ENCODE results near the gene PARS2.

The PARS2 gene

GRCh38 chr1:54792686-54793282, 28.5 kb upstream of the PARS2 start:
- no peak overlapping the region for H3K4me3 ChIP-seq (ENCODE audit: low read depth, low read length)
- TF ChIP-seq, protein P1, sequence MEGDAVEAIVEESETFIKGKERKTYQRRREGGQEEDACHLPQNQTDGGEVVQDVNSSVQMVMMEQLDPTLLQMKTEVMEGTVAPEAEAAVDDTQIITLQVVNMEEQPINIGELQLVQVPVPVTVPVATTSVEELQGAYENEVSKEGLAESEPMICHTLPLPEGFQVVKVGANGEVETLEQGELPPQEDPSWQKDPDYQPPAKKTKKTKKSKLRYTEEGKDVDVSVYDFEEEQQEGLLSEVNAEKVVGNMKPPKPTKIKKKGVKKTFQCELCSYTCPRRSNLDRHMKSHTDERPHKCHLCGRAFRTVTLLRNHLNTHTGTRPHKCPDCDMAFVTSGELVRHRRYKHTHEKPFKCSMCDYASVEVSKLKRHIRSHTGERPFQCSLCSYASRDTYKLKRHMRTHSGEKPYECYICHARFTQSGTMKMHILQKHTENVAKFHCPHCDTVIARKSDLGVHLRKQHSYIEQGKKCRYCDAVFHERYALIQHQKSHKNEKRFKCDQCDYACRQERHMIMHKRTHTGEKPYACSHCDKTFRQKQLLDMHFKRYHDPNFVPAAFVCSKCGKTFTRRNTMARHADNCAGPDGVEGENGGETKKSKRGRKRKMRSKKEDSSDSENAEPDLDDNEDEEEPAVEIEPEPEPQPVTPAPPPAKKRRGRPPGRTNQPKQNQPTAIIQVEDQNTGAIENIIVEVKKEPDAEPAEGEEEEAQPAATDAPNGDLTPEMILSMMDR (IDR thresholded peaks at IDR 0.05; ENCODE audit: borderline replicate concordance, insufficient read depth, low read depth, low read length) = no peak

DNA sequence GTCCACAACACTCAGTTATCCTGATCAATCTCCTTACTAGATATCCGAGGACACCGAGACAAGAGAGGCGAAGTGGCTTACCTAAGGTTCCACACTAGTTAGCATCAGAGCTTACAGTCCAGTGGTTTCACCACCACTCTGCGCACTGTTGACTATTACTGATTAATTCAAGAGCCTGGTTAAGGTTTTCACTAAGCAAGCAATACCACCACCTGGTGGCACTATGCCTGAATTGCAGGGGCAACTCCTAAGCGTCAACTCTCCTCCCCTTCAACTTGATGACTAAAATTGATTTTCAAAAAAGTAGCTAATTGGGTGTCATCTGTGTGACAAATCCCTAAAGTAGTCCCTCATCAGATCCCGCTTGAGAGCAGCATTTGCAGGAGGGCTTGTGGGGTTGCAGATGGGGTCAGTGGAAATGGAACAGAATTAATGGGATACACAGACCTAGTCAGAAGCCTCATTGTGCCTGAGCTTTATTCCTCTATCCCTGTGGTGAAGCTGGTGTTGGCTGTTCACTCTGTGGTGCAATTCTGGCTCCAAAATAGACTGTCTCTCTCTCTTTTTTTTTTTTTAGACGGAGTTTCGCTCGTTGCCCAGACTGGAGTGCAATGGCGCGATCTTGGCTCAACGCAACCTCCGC, 27.7 kb upstream of the PARS2 start:
- H3K4me3 ChIP-seq (ENCODE audit: low read depth, low read length) = no peak overlapping the region
- TF ChIP-seq, protein P1 (IDR thresholded peaks at IDR 0.05; ENCODE audit: borderline replicate concordance, insufficient read depth, low read depth, low read length) = peak; percentile 79

DNA sequence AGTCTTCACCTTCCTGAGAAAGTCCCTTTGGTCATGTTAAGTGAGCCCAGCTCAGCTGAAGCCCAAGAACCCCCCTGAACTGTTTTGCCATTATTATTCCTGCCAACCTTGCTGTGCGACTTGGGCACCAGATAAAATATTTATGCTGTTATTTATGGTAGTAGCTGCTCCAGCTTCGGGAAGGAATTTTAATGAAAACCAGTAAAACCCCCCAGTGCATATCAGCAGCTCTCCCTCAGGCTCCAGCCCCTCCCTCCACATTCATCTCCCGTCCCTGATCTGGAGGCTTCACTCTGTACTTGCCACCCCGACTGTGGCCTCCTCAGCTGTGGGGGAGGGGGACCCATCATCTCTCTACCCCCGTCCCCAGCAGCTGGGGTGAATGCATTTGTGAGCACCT, 24.1 kb upstream of the PARS2 start:
- TF ChIP-seq, protein P1 (IDR thresholded peaks at IDR 0.05; ENCODE audit: borderline replicate concordance, insufficient read depth, low read depth, low read length) = no peak
- no peak overlapping the region for H3K4me3 ChIP-seq (ENCODE audit: low read depth, low read length)

GRCh38 chr1:54787604-54788003, 23.3 kb upstream of the PARS2 start:
- TF ChIP-seq, protein P1 (IDR thresholded peaks at IDR 0.05; ENCODE audit: borderline replicate concordance, insufficient read depth, low read depth, low read length) = no peak
- H3K4me3 ChIP-seq (ENCODE audit: low read depth, low read length) = no peak overlapping the region

- TF ChIP-seq, protein P1 (IDR thresholded peaks at IDR 0.05; ENCODE audit: borderline replicate concordance, insufficient read depth, low read depth, low read length) = no peak
- no peak overlapping the region for H3K4me3 ChIP-seq (ENCODE audit: low read depth, low read length)
Observed at GRCh38 chr1:54786778-54787177, 22.5 kb upstream of the PARS2 start.

DNA sequence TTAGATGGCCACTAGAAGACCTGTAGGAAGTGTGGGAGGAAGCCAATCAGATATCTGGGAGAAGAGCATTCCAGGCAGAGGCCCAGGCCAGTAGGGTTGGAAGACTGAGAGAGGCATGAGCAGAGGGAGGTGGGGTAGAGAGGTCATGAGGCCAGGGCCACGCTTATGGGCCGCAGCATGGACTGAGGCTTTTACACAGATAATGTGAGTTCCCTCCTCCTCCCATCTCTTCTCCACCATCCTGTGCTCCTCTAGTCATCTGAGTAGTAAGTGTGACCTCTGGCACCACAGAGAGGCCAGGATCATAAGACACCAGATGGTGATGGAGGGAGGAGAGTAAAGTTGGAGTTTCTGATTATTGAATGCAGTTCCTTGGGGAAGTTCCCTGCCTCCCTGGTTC, 19.7 kb upstream of the PARS2 start:
- TF ChIP-seq, protein P1 (IDR thresholded peaks at IDR 0.05; ENCODE audit: borderline replicate concordance, insufficient read depth, low read depth, low read length) = no peak
- no peak overlapping the region for H3K4me3 ChIP-seq (ENCODE audit: low read depth, low read length)

GRCh38 chr1:54782588-54782987, 18.3 kb upstream of the PARS2 start:
- TF ChIP-seq, protein P1 (IDR thresholded peaks at IDR 0.05; ENCODE audit: borderline replicate concordance, insufficient read depth, low read depth, low read length) = no peak
- no peak overlapping the region for H3K4me3 ChIP-seq (ENCODE audit: low read depth, low read length)

All from GM12875 (cell line).